Pons (tissue), 1 donor: ENCODE results near the gene APP.

ENCODE experiments used
- DNase-seq: peaks from one replicate; pipeline ENCODE4 v3.0.0-alpha.2; 2016; ENCODE audit warnings: low spot score

The APP gene

GRCh38 chr21:25863031-25863430 is 307.5 kb downstream of the APP start:
- no peak for DNase-seq

GRCh38 chr21:25862596-25862995 is 308.0 kb downstream of the APP start:
- no peak for DNase-seq

- no peak for DNase-seq
Measured at GRCh38 chr21:25862112-25862511, 308.5 kb downstream of the APP start.

GRCh38 chr21:25859235-25859929 is 311.2 kb downstream of the APP start:
- DNase-seq, result no peak

- DNase-seq, result no peak
Measured at GRCh38 chr21:25858325-25858724, 312.2 kb downstream of the APP start.

- DNase-seq, result peak; percentile 60
Measured at GRCh38 chr21:25857308-25858074, 313.1 kb downstream of the APP start.

- no peak for DNase-seq
Measured at GRCh38 chr21:25855576-25855975, 315.0 kb downstream of the APP start.

GRCh38 chr21:25850126-25850842 is 320.3 kb downstream of the APP start:
- no peak for DNase-seq

- DNase-seq, result no peak
Measured at GRCh38 chr21:25848309-25848708, 322.3 kb downstream of the APP start.

GRCh38 chr21:25845729-25846256 is 324.8 kb downstream of the APP start:
- peak; percentile 52 for DNase-seq

- no peak for DNase-seq
Measured at GRCh38 chr21:25842925-25843324, 327.6 kb downstream of the APP start.

- no peak for DNase-seq
Measured at GRCh38 chr21:25838809-25839208, 331.8 kb downstream of the APP start.

- peak; percentile 82 for DNase-seq
Measured at GRCh38 chr21:25837533-25838265, 332.9 kb downstream of the APP start.

- DNase-seq, result no peak
Measured at GRCh38 chr21:25836396-25836795, 334.2 kb downstream of the APP start.

GRCh38 chr21:25834381-25834780 is 336.2 kb downstream of the APP start:
- DNase-seq, result no peak

GRCh38 chr21:25831300-25831960 is 339.1 kb downstream of the APP start:
- DNase-seq, result no peak
